Transverse colon (tissue), 3 donors: Measurements from ENCODE around the gene NDC80.

ENCODE experiments used
- EP300 ChIP-seq: sonication (generic); formaldehyde crosslinking; IDR thresholded peaks from one replicate; pipeline ENCODE4 v1.6.1; 2017; ENCODE audit warnings: antibody characterized with exemption, low read depth
- POLR2A ChIP-seq: fragments of 450-650 bp; IDR thresholded peaks from one replicate; pipeline ENCODE4 v1.6.1; 2016; ENCODE audit warnings: antibody characterized with exemption, mild to moderate bottlenecking, moderate library complexity
- TF ChIP-seq, protein P1 (sequence below), 5 experiments: fragments of 200-600 bp in 3 of 5; fragments of 450-650 bp in 2 of 5; sonication (generic) in 3 of 5; IDR thresholded peaks; 1 replicate in 2 of 5; 2 replicates in 3 of 5; pipeline ENCODE4 v1.5.1; 2016 to 2017; ENCODE audit warnings: antibody characterized with exemption in 5 of 5, inconsistent platforms in 3 of 5, mild to moderate bottlenecking in 2 of 5, moderate library complexity in 1 of 5

DNA sequence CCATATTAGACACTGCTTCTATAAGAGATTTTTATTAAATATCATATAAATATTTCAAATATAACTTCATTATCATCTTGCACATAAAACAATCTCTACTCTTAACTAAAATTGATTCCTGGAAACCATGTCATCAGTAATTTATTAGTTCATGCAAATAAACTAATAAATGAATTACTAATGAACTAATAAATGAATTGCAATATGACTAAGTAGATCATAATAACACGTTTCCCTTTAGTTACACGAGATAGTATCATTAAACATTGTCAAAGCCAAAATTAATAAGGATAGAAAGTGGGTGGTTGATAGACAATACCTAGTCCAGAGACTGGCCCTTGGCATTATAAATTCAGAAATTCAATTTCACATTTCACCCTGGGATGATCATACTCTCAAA lies 26.2 kb upstream of the NDC80 start:
- TF ChIP-seq, protein P1, sequence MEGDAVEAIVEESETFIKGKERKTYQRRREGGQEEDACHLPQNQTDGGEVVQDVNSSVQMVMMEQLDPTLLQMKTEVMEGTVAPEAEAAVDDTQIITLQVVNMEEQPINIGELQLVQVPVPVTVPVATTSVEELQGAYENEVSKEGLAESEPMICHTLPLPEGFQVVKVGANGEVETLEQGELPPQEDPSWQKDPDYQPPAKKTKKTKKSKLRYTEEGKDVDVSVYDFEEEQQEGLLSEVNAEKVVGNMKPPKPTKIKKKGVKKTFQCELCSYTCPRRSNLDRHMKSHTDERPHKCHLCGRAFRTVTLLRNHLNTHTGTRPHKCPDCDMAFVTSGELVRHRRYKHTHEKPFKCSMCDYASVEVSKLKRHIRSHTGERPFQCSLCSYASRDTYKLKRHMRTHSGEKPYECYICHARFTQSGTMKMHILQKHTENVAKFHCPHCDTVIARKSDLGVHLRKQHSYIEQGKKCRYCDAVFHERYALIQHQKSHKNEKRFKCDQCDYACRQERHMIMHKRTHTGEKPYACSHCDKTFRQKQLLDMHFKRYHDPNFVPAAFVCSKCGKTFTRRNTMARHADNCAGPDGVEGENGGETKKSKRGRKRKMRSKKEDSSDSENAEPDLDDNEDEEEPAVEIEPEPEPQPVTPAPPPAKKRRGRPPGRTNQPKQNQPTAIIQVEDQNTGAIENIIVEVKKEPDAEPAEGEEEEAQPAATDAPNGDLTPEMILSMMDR (IDR thresholded peaks at IDR 0.05) = no peak
- TF ChIP-seq EP300 (no peak), POLR2A (no peak)
